H1 (cell line): ENCODE results near the gene SLC2A13. TPM values are rescaled to one million over a fixed set of nuclear protein-coding genes. Genes with fewer than 3 reads are reported as not detected.
"Not testable (repeated sequence)": the region's sequence is repeated elsewhere in the genome, so short reads cannot be mapped to it uniquely, and the experiment has no call there.

ENCODE experiments used
- CTCF ChIA-PET: fragments of 300-600 bp; sonication (Branson Sonifier 250); formaldehyde crosslinking; loops from one replicate; lab custom pipeline; 2021; ENCODE audit not compliant: partially characterized antibody; lab: Charles Lee
- POLR2A ChIA-PET: fragments of 300-600 bp; sonication (Branson Sonifier 250); formaldehyde crosslinking; loops from one replicate; lab custom pipeline; 2021; ENCODE audit warnings: inconsistent platforms; ENCODE audit not compliant: partially characterized antibody; lab: Charles Lee
- DNase-seq, 2 experiments: peaks; one replicate each; pipeline versions ENCODE4 v3.0.0 to v3.0.0-alpha.2; 2010 to 2022; ENCODE audit warnings: low spot score in 2 of 2, low read depth in 1 of 2, mixed read lengths in 1 of 2
- FAIRE-seq: peaks from 2 replicates; lab custom pipeline; 2011; peaks lifted over from hg19 to GRCh38; lab: Jason Lieb, UNC
- H2AFZ ChIP-seq: 2 replicates; pipeline ENCODE4 v1.8.1; 2012; ENCODE audit warnings: low read length, inconsistent platforms
- H2AK5ac ChIP-seq: 2 replicates; pipeline ENCODE4 v1.6.1; 2013; ENCODE audit warnings: low read depth, low read length
- H2BK120ac ChIP-seq: replicated peaks from 2 replicates; pipeline ENCODE3; 2013; ENCODE audit warnings: low read depth, low read length, inconsistent platforms
- H2BK12ac ChIP-seq: 2 replicates; pipeline ENCODE4 v1.6.1; 2013; ENCODE audit warnings: low read depth, low read length
- H2BK15ac ChIP-seq: 2 replicates; pipeline ENCODE4 v1.6.1; 2013; ENCODE audit warnings: low read length
- H2BK20ac ChIP-seq: 2 replicates; pipeline ENCODE4 v1.6.1; 2013; ENCODE audit warnings: low read length
- H2BK5ac ChIP-seq: 2 replicates; pipeline ENCODE4 v1.6.1; 2013; ENCODE audit warnings: low read depth, low read length
- H3K14ac ChIP-seq: 2 replicates; pipeline ENCODE4 v1.6.1; 2013; ENCODE audit warnings: inconsistent platforms; ENCODE audit not compliant: insufficient read length
- H3K18ac ChIP-seq: 2 replicates; pipeline ENCODE4 v1.6.1; 2013; ENCODE audit warnings: low read length; ENCODE audit errors: extremely low read depth
- H3K23ac ChIP-seq: 2 replicates; pipeline ENCODE4 v1.6.1; 2013; ENCODE audit warnings: inconsistent platforms; ENCODE audit not compliant: insufficient read length
- H3K23me2 ChIP-seq: 2 replicates; pipeline ENCODE4 v1.6.1; 2013; ENCODE audit warnings: low read depth, low read length
- H3K27ac ChIP-seq: 2 replicates; pipeline ENCODE4 v1.6.1; 2011; ENCODE audit warnings: low read depth, low read length, inconsistent platforms
- H3K27me3 ChIP-seq, 4 experiments: replicated peaks in 1 of 4; 1 replicate in 1 of 4; 2 replicates in 3 of 4; pipeline versions ENCODE4 v1.6.1 to v1.8.1; 2011 to 2013; ENCODE audit warnings: low read length in 3 of 4, mild to moderate bottlenecking in 3 of 4, inconsistent platforms in 2 of 4, mixed read lengths in 2 of 4, moderate library complexity in 1 of 4; ENCODE audit not compliant: control insufficient read depth in 3 of 4, insufficient read depth in 3 of 4; ENCODE audit errors: extremely low read depth in 1 of 4
- H3K36me3 ChIP-seq, 4 experiments: 2 replicates each; pipeline versions ENCODE4 v1.6.1 to v1.8.1; 2011 to 2013; ENCODE audit warnings: mild to moderate bottlenecking in 4 of 4, low read length in 3 of 4, moderate library complexity in 2 of 4, control low read depth in 1 of 4, inconsistent platforms in 1 of 4; ENCODE audit not compliant: insufficient read depth in 4 of 4, control insufficient read depth in 2 of 4
- H3K4ac ChIP-seq: replicated peaks from 2 replicates; pipeline ENCODE3; 2013; ENCODE audit warnings: low read length, low read depth, mixed read lengths, inconsistent platforms; ENCODE audit not compliant: insufficient read length
- H3K4me1 ChIP-seq, 4 experiments: replicated peaks in 1 of 4; 1 replicate in 1 of 4; 2 replicates in 3 of 4; pipeline versions ENCODE4 v1.6.1 to v1.8.1; 2011 to 2013; ENCODE audit warnings: low read length in 3 of 4, inconsistent platforms in 2 of 4, mixed read lengths in 1 of 4; ENCODE audit not compliant: insufficient read depth in 4 of 4, control insufficient read depth in 3 of 4
- H3K4me2 ChIP-seq, 2 experiments: 2 replicates each; pipeline versions ENCODE4 v1.6.1 to v1.8.1; 2011 to 2013; ENCODE audit warnings: low read depth in 2 of 2, low read length in 2 of 2, control low read depth in 1 of 2, inconsistent platforms in 1 of 2, mild to moderate bottlenecking in 1 of 2; ENCODE audit not compliant: insufficient read depth in 1 of 2
- H3K4me3 ChIP-seq, 4 experiments: fragments of 200-600, 300-600 bp in 1 of 4; sonication (generic), shearing (Covaris generic), sonication (Bioruptor Twin) in 1 of 4; 2 replicates each; pipeline versions ENCODE4 v1.5.1 to v1.8.1; 2011 to 2016; ENCODE audit warnings: low read length in 4 of 4, low read depth in 3 of 4, control low read depth in 2 of 4, inconsistent platforms in 2 of 4, mild to moderate bottlenecking in 2 of 4, mixed read lengths in 1 of 4, moderate library complexity in 1 of 4; ENCODE audit not compliant: insufficient read depth in 2 of 4; ENCODE audit errors: extremely low read depth in 1 of 4
- H3K56ac ChIP-seq: replicated peaks from 2 replicates; pipeline ENCODE3; 2013; ENCODE audit warnings: low read depth, mild to moderate bottlenecking, mixed read lengths, low read length, inconsistent platforms; ENCODE audit not compliant: insufficient read length
- H3K79me1 ChIP-seq: 2 replicates; pipeline ENCODE4 v1.6.1; 2013; ENCODE audit warnings: low read depth, low read length, control low read depth
- H3K79me2 ChIP-seq, 2 experiments: 2 replicates each; pipeline versions ENCODE4 v1.6.1 to v1.8.1; 2012 to 2013; ENCODE audit warnings: low read length in 2 of 2, mild to moderate bottlenecking in 2 of 2, inconsistent platforms in 1 of 2; ENCODE audit not compliant: insufficient read depth in 2 of 2, control insufficient read depth in 1 of 2
- H3K9ac ChIP-seq, 4 experiments: replicated peaks in 1 of 4; 1 replicate in 1 of 4; 2 replicates in 3 of 4; pipeline versions ENCODE4 v1.6.1 to v1.8.1; 2011 to 2013; ENCODE audit warnings: low read depth in 3 of 4, low read length in 3 of 4, control low read depth in 2 of 4, mild to moderate bottlenecking in 2 of 4, moderate library complexity in 2 of 4, inconsistent platforms in 1 of 4; ENCODE audit errors: extremely low read depth in 1 of 4
- H3K9me3 ChIP-seq, 2 experiments: 2 replicates each; pipeline versions ENCODE4 v1.6.1 to v1.8.1; 2012 to 2013; ENCODE audit warnings: mild to moderate bottlenecking in 2 of 2, moderate library complexity in 2 of 2, control low read depth in 1 of 2, inconsistent platforms in 1 of 2, low read depth in 1 of 2, low read length in 1 of 2, mixed read lengths in 1 of 2; ENCODE audit not compliant: insufficient read depth in 2 of 2
- H4K20me1 ChIP-seq, 2 experiments: replicated peaks in 1 of 2; 2 replicates each; pipeline versions ENCODE3 to v1.8.1; 2011 to 2013; ENCODE audit warnings: inconsistent platforms in 2 of 2, low read length in 2 of 2, mild to moderate bottlenecking in 1 of 2; ENCODE audit not compliant: insufficient read depth in 2 of 2, control insufficient read depth in 1 of 2
- H4K5ac ChIP-seq: 2 replicates; pipeline ENCODE4 v1.6.1; 2013; ENCODE audit warnings: low read length, low read depth, mixed read lengths, inconsistent platforms; ENCODE audit not compliant: insufficient read length
- H4K8ac ChIP-seq: 2 replicates; pipeline ENCODE4 v1.8.0; 2013; ENCODE audit warnings: mild to moderate bottlenecking, moderate library complexity, low read length, inconsistent platforms; ENCODE audit not compliant: insufficient read depth; ENCODE audit errors: extremely low read depth
- H4K91ac ChIP-seq: replicated peaks from 2 replicates; pipeline ENCODE3; 2013; ENCODE audit warnings: low read length, mixed read lengths, inconsistent platforms; ENCODE audit not compliant: insufficient read length
- WGBS, 2 experiments: shearing (Covaris generic) in 1 of 2; methylation state at CpG; one replicate each; pipeline versions ENCODE4 v1.1.6 to v1.1.7; 2013 to 2015; ENCODE audit warnings: low lambda C conversion rate in 2 of 2, mixed read lengths in 2 of 2, inconsistent platforms in 1 of 2, low coverage in 1 of 2, missing lambda C conversion rate in 1 of 2; ENCODE audit not compliant: insufficient replicate concordance in 2 of 2, insufficient coverage in 1 of 2, insufficient read length in 1 of 2; ENCODE audit errors: extremely low coverage in 1 of 2, missing lambda C conversion rate in 1 of 2; 5-methylcytosine and 5-hydroxymethylcytosine counted together
- polyA plus RNA-seq, 7 experiments: library from polyadenylated mRNA; depleted of rRNA in 3 of 7; stranded (reverse) in 5 of 7; unstranded in 2 of 7; fragments of >200 nt in 5 of 7; fragments of 200-250 nt in 2 of 7; gene quantifications; 1 replicate in 5 of 7; 2 replicates in 1 of 7; 4 replicates in 1 of 7; pipeline versions ENCODE4 v1.2.1 to v1.2.3, GENCODE V29; 2011 to 2013; ENCODE audit warnings: missing spikeins in 2 of 7, mixed read lengths in 2 of 7
- total RNA-seq: library from RNA; stranded (reverse); fragmentation: NEBNext Ultra II Directional; extraction: Animal tissue kit (Norgen Biotek cat#: 25700); gene quantifications from 2 replicates; pipeline ENCODE4 v1.2.1, GENCODE V29; 2021

Gene SLC2A13
- total and polyA plus RNA-seq, 2 of the 8 experiments (the other 6 are each of a cell fraction or from before 2014, with no cell fraction given) = 2.8 to 9.6 TPM

- FAIRE-seq, H3K4me1 ChIP-seq, H4K91ac ChIP-seq, H3K79me1 ChIP-seq, H2AK5ac ChIP-seq, H3K9me3 ChIP-seq, H3K18ac ChIP-seq, H3K14ac ChIP-seq, H2BK120ac ChIP-seq, H3K79me2 ChIP-seq, H3K4me2 ChIP-seq, H3K4ac ChIP-seq, H3K36me3 ChIP-seq, DNase-seq, H3K27ac ChIP-seq, H2BK12ac ChIP-seq, H3K27me3 ChIP-seq, H3K23ac ChIP-seq, H4K5ac ChIP-seq, H4K8ac ChIP-seq, H2BK5ac ChIP-seq, H2BK20ac ChIP-seq, H3K56ac ChIP-seq, CTCF ChIA-PET, H3K4me3 ChIP-seq, H4K20me1 ChIP-seq, H3K23me2 ChIP-seq, H2AFZ ChIP-seq, H2BK15ac ChIP-seq, H3K9ac ChIP-seq, POLR2A ChIA-PET: not testable (repeated sequence)
- 92% methylated on average over 1 of the region's 1 CpG; no CpG with 5 or more reads in 1 of the 2 experiments for WGBS, 2 experiments
Observed at GRCh38 chr12:39848218-39848617, 257.7 kb downstream of the SLC2A13 start.
